ENCODE measurements around the gene AGAP2. TPM values are rescaled to one million over a fixed set of nuclear protein-coding genes. Genes with fewer than 3 reads are reported as not detected.

Gene AGAP2
- total and polyA plus RNA-seq, 5 donors from 2014 or later, result 4.4 to 60.3 (median 6.1) TPM

DNA sequence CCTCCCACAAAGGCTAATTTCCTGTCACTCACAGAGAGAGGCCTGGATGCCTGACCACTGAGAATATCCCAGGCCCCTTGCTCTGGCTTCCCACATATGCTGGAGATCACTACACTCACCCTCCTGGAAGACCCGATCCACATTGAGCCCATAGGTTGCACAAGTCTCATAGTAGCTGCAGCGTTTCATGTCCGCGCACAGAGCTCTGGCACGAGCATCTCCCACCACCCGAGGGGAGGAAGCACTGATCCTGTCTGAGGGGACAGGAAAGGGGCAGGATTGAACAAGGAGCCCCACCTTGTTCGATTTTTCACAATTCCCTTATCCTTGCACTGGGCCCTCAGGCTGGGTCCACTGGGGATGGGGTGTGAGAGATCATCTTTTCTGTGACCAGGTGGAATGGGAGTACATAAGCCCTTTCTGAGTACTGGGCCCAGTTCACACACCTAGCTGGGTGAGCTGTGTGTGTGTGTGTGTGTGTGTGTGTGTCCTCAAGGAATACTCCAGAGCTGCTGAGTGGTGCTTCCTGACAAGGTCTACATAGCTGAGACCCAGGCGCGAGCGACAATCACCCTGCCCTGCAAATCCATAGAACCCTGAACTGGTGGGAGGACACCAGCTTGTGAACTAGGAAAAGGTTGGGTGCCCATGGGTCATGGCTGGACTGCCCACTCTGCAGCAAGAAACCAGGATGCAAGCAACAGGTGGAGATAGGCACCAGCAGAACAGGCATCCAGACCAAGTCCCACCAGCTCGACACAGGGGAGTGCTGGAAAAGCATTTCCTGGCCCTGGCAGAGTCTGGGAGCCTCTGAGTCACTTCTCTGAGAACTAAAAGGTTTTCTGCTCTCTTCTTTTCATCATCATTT, 5.6 kb downstream of the AGAP2 start:
- H3K36me3 Mint-ChIP-seq, result peaks cover 54% of the 10 kb centered on the region
- H3K4me3 ChIP-seq (ENCODE audit: low read depth, low read length), result no peak overlapping the region
- peaks cover 79% of the 10 kb centered on the region for H3K36me3 ChIP-seq (ENCODE audit: control insufficient read depth, insufficient read depth, low read length)
- H3K9me3 Mint-ChIP-seq, result no peaks in the 10 kb centered on the region
- no peaks in the 10 kb centered on the region for H3K27me3 Mint-ChIP-seq
- no peak overlapping the region for H3K4me3 Mint-ChIP-seq
- no peaks in the 10 kb centered on the region for H3K9me3 ChIP-seq (ENCODE audit: control insufficient read depth in 2 of 2, low read length in 2 of 2)
- peaks cover 0 to 18% (median 13%) of the 10 kb centered on the region in 4 donors for H3K4me1 Mint-ChIP-seq
- H3K27ac Mint-ChIP-seq, result peak overlapping the region in 1 of 3 donors; percentile 63
- H3K27me3 ChIP-seq (ENCODE audit: control insufficient read depth, insufficient read depth, low read length), result no peaks in the 10 kb centered on the region
- no peak overlapping the region for H3K27ac ChIP-seq (ENCODE audit: insufficient read depth, low read length, poor library complexity, severe bottlenecking)
- ATAC-seq (ENCODE audit: low read depth in 2 of 2) (no peak), DNase-seq (no peak)
- H3K4me1 ChIP-seq (ENCODE audit: control insufficient read depth, insufficient read depth, low read length, poor library complexity, severe bottlenecking), result no peaks in the 10 kb centered on the region

DNA sequence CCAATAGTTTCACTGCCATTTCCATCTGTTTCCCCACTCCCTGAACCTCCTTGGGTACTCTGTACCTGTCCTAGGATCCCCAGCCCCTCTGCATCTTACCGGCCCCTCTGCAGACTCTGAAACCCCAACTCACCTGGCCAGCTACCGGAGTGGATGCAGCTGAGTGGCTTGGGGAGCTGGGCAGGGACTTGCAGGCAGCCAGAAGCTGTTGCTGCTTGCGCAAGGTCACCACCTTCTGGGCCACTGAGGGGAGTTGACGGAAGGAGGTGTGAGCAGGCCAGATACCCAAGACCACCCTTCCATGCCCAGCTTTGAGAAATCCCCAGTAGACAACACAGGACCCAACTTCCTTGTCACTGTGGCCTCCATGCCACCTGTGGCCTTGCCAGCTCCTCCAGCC, 6.3 kb downstream of the AGAP2 start:
- DNase-seq (no peak), ATAC-seq (ENCODE audit: low read depth in 2 of 2) (no peak)
- Mint-ChIP-seq H3K27me3 (no peaks in the 10 kb centered on the region), H3K4me1 (peaks cover 0 to 18% (median 13%) of the 10 kb centered on the region in 4 donors), H3K9me3 (no peaks in the 10 kb centered on the region), H3K4me3 (no peak overlapping the region), H3K36me3 (peaks cover 57% of the 10 kb centered on the region), H3K27ac (peak overlapping the region in 1 of 3 donors; percentile 63)
- Histone ChIP-seq H3K27ac (ENCODE audit: insufficient read depth, low read length, poor library complexity, severe bottlenecking) (no peak overlapping the region), H3K4me1 (ENCODE audit: control insufficient read depth, insufficient read depth, low read length, poor library complexity, severe bottlenecking) (no peaks in the 10 kb centered on the region), H3K4me3 (ENCODE audit: low read depth, low read length) (no peak overlapping the region), H3K27me3 (ENCODE audit: control insufficient read depth, insufficient read depth, low read length) (no peaks in the 10 kb centered on the region), H3K36me3 (ENCODE audit: control insufficient read depth, insufficient read depth, low read length) (peaks cover 84% of the 10 kb centered on the region), H3K9me3 (ENCODE audit: control insufficient read depth in 2 of 2, low read length in 2 of 2) (no peaks in the 10 kb centered on the region)

- peaks cover 85% of the 10 kb centered on the region for H3K36me3 ChIP-seq (ENCODE audit: control insufficient read depth, insufficient read depth, low read length)
- no peak overlapping the region for H3K27ac ChIP-seq (ENCODE audit: insufficient read depth, low read length, poor library complexity, severe bottlenecking)
- no peak for DNase-seq
- H3K9me3 Mint-ChIP-seq, result no peaks in the 10 kb centered on the region
- no peak for ATAC-seq (ENCODE audit: low read depth in 2 of 2)
- H3K4me1 Mint-ChIP-seq, result peaks cover 0 to 12% (median 10%) of the 10 kb centered on the region in 4 donors
- no peaks in the 10 kb centered on the region for H3K4me1 ChIP-seq (ENCODE audit: control insufficient read depth, insufficient read depth, low read length, poor library complexity, severe bottlenecking)
- no peaks in the 10 kb centered on the region for H3K9me3 ChIP-seq (ENCODE audit: control insufficient read depth in 2 of 2, low read length in 2 of 2)
- no peak overlapping the region for H3K4me3 Mint-ChIP-seq
- peak overlapping the region in 2 of 3 donors; percentile 44 to 56 for H3K27ac Mint-ChIP-seq
- no peaks in the 10 kb centered on the region for H3K27me3 ChIP-seq (ENCODE audit: control insufficient read depth, insufficient read depth, low read length)
- peaks cover 54% of the 10 kb centered on the region for H3K36me3 Mint-ChIP-seq
- H3K4me3 ChIP-seq (ENCODE audit: low read depth, low read length), result no peak overlapping the region
- no peaks in the 10 kb centered on the region for H3K27me3 Mint-ChIP-seq
These were observed 7.0 kb downstream of the AGAP2 start for GRCh38 chr12:57731411-57732080.

GRCh38 chr12:57730336-57731067, 8.0 kb downstream of the AGAP2 start:
- no peaks in the 10 kb centered on the region for H3K9me3 Mint-ChIP-seq
- no peak overlapping the region for H3K4me3 ChIP-seq (ENCODE audit: low read depth, low read length)
- H3K27ac ChIP-seq (ENCODE audit: insufficient read depth, low read length, poor library complexity, severe bottlenecking), result no peak overlapping the region
- no peak for DNase-seq
- H3K27ac Mint-ChIP-seq, result peak overlapping the region in 1 of 3 donors; percentile 44
- peaks cover 0 to 8% (median 6%) of the 10 kb centered on the region in 4 donors for H3K4me1 Mint-ChIP-seq
- peaks cover 51% of the 10 kb centered on the region for H3K36me3 Mint-ChIP-seq
- no peaks in the 10 kb centered on the region for H3K4me1 ChIP-seq (ENCODE audit: control insufficient read depth, insufficient read depth, low read length, poor library complexity, severe bottlenecking)
- no peaks in the 10 kb centered on the region for H3K27me3 ChIP-seq (ENCODE audit: control insufficient read depth, insufficient read depth, low read length)
- ATAC-seq (ENCODE audit: low read depth in 2 of 2), result no peak
- H3K4me3 Mint-ChIP-seq, result no peak overlapping the region
- H3K9me3 ChIP-seq (ENCODE audit: control insufficient read depth in 2 of 2, low read length in 2 of 2), result no peaks in the 10 kb centered on the region
- peaks cover 84% of the 10 kb centered on the region for H3K36me3 ChIP-seq (ENCODE audit: control insufficient read depth, insufficient read depth, low read length)
- H3K27me3 Mint-ChIP-seq, result no peaks in the 10 kb centered on the region

DNA sequence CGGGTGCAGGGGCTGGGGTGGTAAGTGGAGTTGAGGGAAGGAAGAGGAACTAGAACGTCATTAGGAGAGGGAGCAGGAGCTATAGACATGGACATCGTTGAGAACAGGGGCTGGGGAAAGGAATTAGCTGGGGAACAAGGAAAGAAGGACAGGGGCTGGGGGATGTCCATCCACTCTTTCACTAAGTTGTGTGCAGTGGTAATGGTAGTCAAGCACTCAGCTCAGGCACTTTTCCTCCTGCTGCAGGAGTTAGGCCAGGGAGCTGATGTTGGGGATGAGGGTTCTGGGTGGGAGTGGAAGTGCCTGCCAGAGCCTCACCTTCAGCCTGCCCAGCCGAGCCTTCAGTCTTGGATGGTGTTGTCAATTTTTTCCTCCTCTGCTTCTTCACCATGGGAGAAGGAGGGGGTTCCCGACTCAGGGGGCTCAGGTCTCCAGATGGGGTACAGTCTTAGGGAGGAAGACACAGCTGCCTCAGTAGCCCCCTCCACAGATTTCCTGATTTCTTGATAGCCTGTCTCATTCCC, 9.2 kb downstream of the AGAP2 start:
- H3K36me3 ChIP-seq (ENCODE audit: control insufficient read depth, insufficient read depth, low read length), result peaks cover 75% of the 10 kb centered on the region
- no peaks in the 10 kb centered on the region for H3K9me3 ChIP-seq (ENCODE audit: control insufficient read depth in 2 of 2, low read length in 2 of 2)
- H3K36me3 Mint-ChIP-seq, result peaks cover 43% of the 10 kb centered on the region
- H3K27ac Mint-ChIP-seq, result no peak overlapping the region
- DNase-seq (no peak), ATAC-seq (ENCODE audit: low read depth in 2 of 2) (no peak)
- no peak overlapping the region for H3K4me3 Mint-ChIP-seq
- H3K9me3 Mint-ChIP-seq, result no peaks in the 10 kb centered on the region
- peaks cover 4% of the 10 kb centered on the region for H3K4me1 ChIP-seq (ENCODE audit: control insufficient read depth, insufficient read depth, low read length, poor library complexity, severe bottlenecking)
- no peak overlapping the region for H3K27ac ChIP-seq (ENCODE audit: insufficient read depth, low read length, poor library complexity, severe bottlenecking)
- H3K27me3 Mint-ChIP-seq, result no peaks in the 10 kb centered on the region
- peaks cover 0 to 10% (median 7%) of the 10 kb centered on the region in 4 donors for H3K4me1 Mint-ChIP-seq
- H3K27me3 ChIP-seq (ENCODE audit: control insufficient read depth, insufficient read depth, low read length), result no peaks in the 10 kb centered on the region
- no peak overlapping the region for H3K4me3 ChIP-seq (ENCODE audit: low read depth, low read length)

GRCh38 chr12:57727758-57728395, 10.7 kb downstream of the AGAP2 start:
- Mint-ChIP-seq H3K27ac (peak overlapping the region in 1 of 3 donors; percentile 23), H3K36me3 (peaks cover 34% of the 10 kb centered on the region), H3K9me3 (no peaks in the 10 kb centered on the region), H3K4me1 (peaks cover 0 to 16% (median 8%) of the 10 kb centered on the region in 4 donors), H3K4me3 (no peak overlapping the region), H3K27me3 (no peaks in the 10 kb centered on the region)
- no peak for DNase-seq
- ATAC-seq (ENCODE audit: low read depth in 2 of 2), result no peak
- no peaks in the 10 kb centered on the region for H3K27me3 ChIP-seq (ENCODE audit: control insufficient read depth, insufficient read depth, low read length)
- H3K4me3 ChIP-seq (ENCODE audit: low read depth, low read length), result no peak overlapping the region
- peaks cover 4% of the 10 kb centered on the region for H3K4me1 ChIP-seq (ENCODE audit: control insufficient read depth, insufficient read depth, low read length, poor library complexity, severe bottlenecking)
- H3K27ac ChIP-seq (ENCODE audit: insufficient read depth, low read length, poor library complexity, severe bottlenecking), result peak overlapping the region; percentile 14
- H3K36me3 ChIP-seq (ENCODE audit: control insufficient read depth, insufficient read depth, low read length), result peaks cover 60% of the 10 kb centered on the region
- no peaks in the 10 kb centered on the region for H3K9me3 ChIP-seq (ENCODE audit: control insufficient read depth in 2 of 2, low read length in 2 of 2)

All from CD4-positive, CD25-positive, alpha-beta regulatory T cell (primary cell).